Prostate gland (tissue), 2 donors: ENCODE data around the gene DNMT1.

ENCODE experiments used
- CTCF ChIP-seq, 4 experiments: fragments of 200-600 bp in 2 of 4; fragments of 450-650 bp in 2 of 4; sonication (generic) in 2 of 4; IDR thresholded peaks; 1 replicate in 3 of 4; 2 replicates in 1 of 4; pipeline ENCODE4 v1.5.1; 2016 to 2019; ENCODE audit warnings: antibody characterized with exemption in 4 of 4, mild to moderate bottlenecking in 2 of 4, moderate library complexity in 2 of 4
- POLR2A ChIP-seq: fragments of 450-650 bp; IDR thresholded peaks from one replicate; pipeline ENCODE4 v1.6.1; 2016; ENCODE audit warnings: antibody characterized with exemption, mild to moderate bottlenecking

GRCh38 chr19:10086591-10087192, 108.1 kb downstream of the DNMT1 start:
- TF ChIP-seq POLR2A (no peak), CTCF (IDR thresholded peaks at IDR 0.05) (no peak)
